Tongue (tissue), 2 donors: ENCODE results near the gene YJU2. TPM values are rescaled to one million over a fixed set of nuclear protein-coding genes. Genes with fewer than 3 reads are reported as not detected.
A peak's percentile ranks its signal among the peaks of the same experiment; 100 is the strongest.

ENCODE experiments used
- DNase-seq: peaks from one replicate; pipeline ENCODE4 v3.0.0-alpha.2; 2015
- total RNA-seq: library from RNA; depleted of rRNA; stranded (reverse); fragments of >200 nt; gene quantifications from one replicate; pipeline ENCODE4 v1.2.3, GENCODE V29; 2014

The YJU2 gene
- total RNA-seq, 1 donor from 2014 or later, result 14.0 TPM

GRCh38 chr19:4298810-4299550, 52.1 kb downstream of the YJU2 start:
- no peak for DNase-seq

- DNase-seq, result no peak
These were observed 53.7 kb downstream of the YJU2 start for GRCh38 chr19:4300589-4300988.

DNA sequence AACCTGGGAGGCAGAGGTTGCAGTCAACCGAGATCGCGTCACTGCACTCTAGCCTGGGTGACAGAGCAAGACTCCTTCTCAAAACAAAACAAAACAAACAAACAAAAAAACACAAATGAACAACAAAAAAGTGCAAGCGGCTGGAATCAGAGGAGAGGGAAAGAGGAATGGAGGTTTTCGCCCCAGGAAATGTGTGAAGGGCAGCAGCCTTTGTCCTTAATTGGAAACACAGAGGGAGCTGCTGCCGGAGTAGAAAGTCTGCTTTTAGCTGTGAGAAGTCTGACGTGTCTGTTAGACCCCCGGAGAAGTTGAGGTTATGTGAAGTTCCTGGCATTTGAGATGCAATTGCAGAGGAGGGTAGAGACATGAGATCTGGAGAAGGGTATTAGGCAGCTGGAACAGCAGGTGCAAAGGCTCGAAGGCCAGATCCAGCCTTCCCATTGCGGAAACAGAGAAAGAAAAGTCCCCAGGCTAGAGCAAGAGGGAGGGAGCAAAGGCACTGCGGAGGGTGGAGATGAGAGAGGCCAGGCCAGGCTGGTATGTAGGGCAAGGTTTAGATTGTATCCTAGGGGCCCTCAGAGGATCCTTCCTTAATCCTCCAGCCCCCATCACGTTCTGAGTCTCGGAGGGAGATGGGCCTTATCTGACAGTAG, 54.8 kb downstream of the YJU2 start:
- DNase-seq, result peak; percentile 70

GRCh38 chr19:4302243-4302640, 55.4 kb downstream of the YJU2 start, which contains the start of gene TMIGD2:
Gene TMIGD2 (minus strand): TSS chr19:4302389. CDS start chr19:4302385, 4 bp downstream.
- DNase-seq, result no peak

DNA sequence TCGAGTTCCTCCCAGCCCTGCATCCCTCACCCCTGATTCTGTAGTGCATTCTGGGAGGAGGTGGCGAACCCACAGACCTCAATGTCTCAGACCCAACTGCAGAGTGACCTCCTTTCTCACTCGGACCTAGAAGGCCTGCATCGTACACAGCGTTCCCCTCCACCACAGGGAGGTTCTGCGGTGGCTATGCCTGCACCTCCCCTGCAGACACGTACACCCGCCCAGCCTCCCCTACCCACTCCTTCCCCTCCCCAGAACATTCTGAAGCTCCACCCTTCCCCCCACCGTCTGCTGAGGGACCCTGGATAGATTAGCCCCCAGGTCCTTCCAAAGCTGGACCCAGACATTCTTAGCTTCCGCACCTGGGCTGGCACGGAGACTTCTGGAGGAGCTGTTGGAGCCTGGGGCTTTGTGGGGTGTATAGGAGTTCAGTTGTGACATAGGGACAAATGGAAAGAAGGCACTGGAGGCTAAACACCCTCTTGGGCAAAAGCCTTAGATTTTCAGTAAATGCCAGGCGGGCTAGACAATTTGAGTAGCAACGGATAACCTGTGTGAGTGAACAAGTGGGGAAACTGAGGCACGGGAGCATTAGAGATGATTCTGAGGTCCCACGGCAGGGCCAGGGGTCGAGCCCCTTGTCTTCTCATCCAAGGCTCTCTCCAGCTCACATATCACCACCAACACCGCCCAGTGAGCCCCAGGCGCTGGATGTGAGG, 57.1 kb downstream of the YJU2 start:
- DNase-seq, result no peak

GRCh38 chr19:4304538-4305256, 57.8 kb downstream of the YJU2 start, which contains the start of gene FSD1:
Gene FSD1 (plus strand): TSS chr19:4304598. CDS start chr19:4304747, 149 bp downstream.
- peak; percentile 66 for DNase-seq

DNA sequence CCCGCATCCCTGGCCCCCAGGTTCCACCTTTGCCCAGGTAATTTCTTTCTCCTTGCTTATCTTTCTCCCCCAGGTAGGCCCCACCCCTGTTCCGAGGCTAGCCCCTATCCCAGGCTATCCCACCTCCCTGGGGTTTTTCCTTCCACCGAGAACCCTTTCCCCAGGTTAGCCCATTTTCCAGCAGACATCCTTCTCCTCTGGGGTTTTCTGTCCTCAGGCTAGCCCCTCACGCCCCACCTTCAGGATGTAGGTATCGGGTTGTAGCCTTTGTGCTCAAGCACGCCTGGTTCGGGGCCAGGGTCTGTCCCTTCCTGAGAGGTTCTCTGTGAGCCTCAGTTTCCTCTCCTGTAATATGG, 58.4 kb downstream of the YJU2 start:
- DNase-seq, result no peak

GRCh38 chr19:4305659-4306058, 58.8 kb downstream of the YJU2 start:
- no peak for DNase-seq

DNA sequence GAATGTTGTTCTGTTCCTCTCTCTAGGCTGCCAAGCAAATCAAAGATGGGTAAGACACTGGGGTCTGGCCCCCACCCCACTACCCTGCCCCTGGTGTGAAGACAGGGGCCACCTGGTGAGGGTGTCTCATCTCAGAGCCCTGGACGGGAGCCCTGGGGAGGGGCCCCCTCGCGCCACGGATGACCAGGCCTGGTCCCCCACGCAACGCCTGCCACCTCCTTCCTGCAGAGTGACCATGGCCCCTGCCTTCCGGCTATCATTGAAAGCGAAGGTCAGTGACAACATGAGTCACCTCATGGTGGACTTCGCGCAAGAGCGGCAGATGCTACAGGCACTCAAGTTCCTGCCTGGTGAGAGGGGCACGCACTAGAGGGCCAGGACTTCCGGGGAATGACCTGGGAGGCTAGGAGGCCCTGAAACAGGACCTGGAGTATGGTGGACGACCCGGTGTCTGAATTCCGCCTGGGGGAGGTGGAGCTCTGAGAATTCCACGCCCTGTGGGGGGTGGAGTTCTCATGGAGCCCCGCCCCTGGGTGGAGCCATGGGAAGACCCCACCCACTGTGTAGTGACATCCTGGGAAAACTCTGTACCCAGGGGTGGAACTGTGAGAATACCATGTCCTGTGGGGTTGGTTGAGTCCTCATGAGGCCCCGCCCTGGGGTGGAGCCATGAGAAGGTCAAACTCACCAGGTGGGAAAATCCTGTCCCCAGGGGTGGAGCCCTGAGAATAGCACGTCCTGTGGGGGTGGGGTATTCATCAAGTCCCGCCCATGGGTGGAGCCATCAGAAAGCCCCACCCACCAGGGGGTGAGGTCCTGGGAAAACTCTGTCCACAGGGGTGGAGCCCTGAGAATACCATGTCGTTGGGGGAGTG, 63.6 kb downstream of the YJU2 start:
- no peak for DNase-seq

DNA sequence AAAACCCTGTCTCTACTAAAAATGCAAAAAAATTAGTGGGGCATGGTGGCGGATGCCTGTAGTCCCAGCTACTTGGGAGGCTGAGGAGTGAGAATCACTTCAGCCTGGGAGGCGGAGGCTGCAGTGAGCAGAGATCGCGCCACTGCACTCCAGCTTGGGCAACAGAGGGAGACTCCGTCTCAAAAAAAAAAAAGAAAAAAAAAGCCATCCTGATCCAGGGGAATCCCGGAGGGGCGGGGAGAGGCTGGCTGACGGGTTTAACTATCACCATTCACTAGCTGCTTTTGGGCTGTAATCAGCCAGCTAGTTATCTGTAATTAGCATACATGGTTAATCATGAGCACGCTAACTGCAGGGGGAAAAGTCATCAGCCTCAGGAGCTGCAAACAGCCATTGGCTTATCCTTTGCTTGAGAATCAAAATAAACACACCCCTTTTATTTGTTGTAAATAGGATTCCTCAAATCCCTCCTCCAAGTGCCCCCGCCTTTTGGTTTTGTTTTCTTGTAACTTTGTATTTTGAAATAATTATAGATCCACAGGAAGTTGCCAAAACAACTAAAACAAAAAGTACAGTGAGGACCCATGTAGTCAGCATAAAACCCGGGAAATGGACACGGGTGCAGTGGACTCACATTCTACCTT, 67.1 kb downstream of the YJU2 start:
- DNase-seq, result no peak

- no peak for DNase-seq
These were observed 70.1 kb downstream of the YJU2 start for GRCh38 chr19:4316956-4317355.

DNA sequence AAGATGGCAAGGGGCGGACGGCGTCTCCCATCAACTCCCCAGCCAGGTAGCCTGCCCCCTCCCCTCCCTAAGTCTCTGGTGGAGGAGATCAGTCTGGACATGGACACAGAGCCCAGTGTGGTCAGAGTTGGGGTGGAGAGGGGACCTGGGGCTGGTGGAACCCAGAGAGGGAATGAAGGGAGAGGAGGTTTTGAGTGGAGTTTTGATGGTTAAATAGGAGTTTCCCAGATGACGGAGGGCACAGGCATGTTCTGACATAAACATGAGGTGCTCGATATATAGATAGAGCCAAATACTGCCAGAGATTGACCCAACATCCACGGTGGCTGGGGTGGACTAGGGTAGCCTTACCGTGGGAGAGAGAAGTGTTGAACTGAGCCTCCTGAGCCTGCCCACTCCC, 71.6 kb downstream of the YJU2 start:
- DNase-seq, result no peak

Other genes with a start within 250 kb of the YJU2 start
- 14.7 TPM for gene PIAS4, start 239.3 kb upstream of the YJU2 start, total RNA-seq
- 26.1 TPM for gene ZBTB7A, start 180.2 kb upstream of the YJU2 start, total RNA-seq
- gene MAP2K2, start 123.0 kb upstream of the YJU2 start, total RNA-seq, result 96.0 TPM
- not detected for gene CREB3L3, start 93.4 kb upstream of the YJU2 start, total RNA-seq
- 5.6 TPM for gene SIRT6, start 64.5 kb upstream of the YJU2 start, total RNA-seq
- 0.82 TPM for gene ANKRD24, start 64.4 kb upstream of the YJU2 start, total RNA-seq
- gene EBI3, start 17.6 kb upstream of the YJU2 start, total RNA-seq, result not detected
- gene SHD, start 32.2 kb downstream of the YJU2 start, total RNA-seq, result 18.1 TPM
- not detected for gene TMIGD2, start 55.3 kb downstream of the YJU2 start, total RNA-seq
- 1.1 TPM for gene FSD1, start 57.5 kb downstream of the YJU2 start, total RNA-seq
- gene STAP2, start 91.7 kb downstream of the YJU2 start, total RNA-seq, result 14.7 TPM
- 11.3 TPM for gene MPND, start 96.5 kb downstream of the YJU2 start, total RNA-seq
- gene SH3GL1, start 153.5 kb downstream of the YJU2 start, total RNA-seq, result 37.6 TPM
- 9.8 TPM for gene CHAF1A, start 155.6 kb downstream of the YJU2 start, total RNA-seq
- 92.2 TPM for gene UBXN6, start 210.7 kb downstream of the YJU2 start, total RNA-seq
- gene HDGFL2, start 225.2 kb downstream of the YJU2 start, total RNA-seq, result 48.8 TPM